GM12875 (cell line): ENCODE data around the gene TBL1X.

Experiments used
- H3K4me3 ChIP-seq: one replicate; pipeline ENCODE4 v1.5.1; 2011; ENCODE audit warnings: low read depth, low read length, control low read depth
- TF ChIP-seq, protein P1 (sequence below): IDR thresholded peaks from 2 replicates; pipeline ENCODE4 v1.5.1; 2011; ENCODE audit warnings: low read depth, mild to moderate bottlenecking, control low read depth, inconsistent platforms, low read length, moderate library complexity, borderline replicate concordance; ENCODE audit not compliant: insufficient read depth

Gene TBL1X

DNA sequence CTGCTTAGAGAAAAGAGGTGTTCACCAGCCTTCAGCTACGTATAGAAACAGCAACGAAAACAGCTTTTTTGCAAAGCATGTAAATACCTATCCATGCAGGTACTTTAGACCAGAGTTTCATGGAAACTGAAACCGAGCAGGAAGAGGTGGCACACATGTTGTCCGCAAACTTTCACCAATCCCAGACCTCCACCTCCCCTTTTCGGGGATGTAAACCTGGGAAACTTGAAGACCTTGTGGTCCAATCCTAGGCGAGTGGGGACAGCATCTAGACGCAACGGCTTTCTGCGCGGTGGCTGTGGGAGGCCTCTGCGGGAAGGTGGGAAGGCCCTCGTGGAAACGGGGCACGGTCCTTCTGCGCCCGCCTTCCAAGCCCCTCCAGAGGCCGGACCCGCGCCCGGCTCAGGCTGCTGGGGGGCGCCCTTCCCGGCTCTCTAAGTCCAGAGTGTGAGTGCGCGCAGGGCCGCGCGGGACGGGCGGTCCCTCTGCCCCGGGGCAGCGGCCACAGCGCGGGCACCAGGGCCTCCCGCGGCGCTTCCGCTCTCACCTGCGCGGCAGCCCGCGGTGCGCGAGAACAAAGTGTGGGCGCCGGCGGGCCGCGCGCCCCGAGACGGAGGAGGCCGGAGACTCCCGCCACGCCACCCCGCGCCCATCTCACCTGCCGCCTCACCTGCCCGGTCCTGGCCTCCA is 320.5 kb downstream of the TBL1X start:
- H3K4me3 ChIP-seq: no peak overlapping the region
- TF ChIP-seq, protein P1, sequence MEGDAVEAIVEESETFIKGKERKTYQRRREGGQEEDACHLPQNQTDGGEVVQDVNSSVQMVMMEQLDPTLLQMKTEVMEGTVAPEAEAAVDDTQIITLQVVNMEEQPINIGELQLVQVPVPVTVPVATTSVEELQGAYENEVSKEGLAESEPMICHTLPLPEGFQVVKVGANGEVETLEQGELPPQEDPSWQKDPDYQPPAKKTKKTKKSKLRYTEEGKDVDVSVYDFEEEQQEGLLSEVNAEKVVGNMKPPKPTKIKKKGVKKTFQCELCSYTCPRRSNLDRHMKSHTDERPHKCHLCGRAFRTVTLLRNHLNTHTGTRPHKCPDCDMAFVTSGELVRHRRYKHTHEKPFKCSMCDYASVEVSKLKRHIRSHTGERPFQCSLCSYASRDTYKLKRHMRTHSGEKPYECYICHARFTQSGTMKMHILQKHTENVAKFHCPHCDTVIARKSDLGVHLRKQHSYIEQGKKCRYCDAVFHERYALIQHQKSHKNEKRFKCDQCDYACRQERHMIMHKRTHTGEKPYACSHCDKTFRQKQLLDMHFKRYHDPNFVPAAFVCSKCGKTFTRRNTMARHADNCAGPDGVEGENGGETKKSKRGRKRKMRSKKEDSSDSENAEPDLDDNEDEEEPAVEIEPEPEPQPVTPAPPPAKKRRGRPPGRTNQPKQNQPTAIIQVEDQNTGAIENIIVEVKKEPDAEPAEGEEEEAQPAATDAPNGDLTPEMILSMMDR: no peak

DNA sequence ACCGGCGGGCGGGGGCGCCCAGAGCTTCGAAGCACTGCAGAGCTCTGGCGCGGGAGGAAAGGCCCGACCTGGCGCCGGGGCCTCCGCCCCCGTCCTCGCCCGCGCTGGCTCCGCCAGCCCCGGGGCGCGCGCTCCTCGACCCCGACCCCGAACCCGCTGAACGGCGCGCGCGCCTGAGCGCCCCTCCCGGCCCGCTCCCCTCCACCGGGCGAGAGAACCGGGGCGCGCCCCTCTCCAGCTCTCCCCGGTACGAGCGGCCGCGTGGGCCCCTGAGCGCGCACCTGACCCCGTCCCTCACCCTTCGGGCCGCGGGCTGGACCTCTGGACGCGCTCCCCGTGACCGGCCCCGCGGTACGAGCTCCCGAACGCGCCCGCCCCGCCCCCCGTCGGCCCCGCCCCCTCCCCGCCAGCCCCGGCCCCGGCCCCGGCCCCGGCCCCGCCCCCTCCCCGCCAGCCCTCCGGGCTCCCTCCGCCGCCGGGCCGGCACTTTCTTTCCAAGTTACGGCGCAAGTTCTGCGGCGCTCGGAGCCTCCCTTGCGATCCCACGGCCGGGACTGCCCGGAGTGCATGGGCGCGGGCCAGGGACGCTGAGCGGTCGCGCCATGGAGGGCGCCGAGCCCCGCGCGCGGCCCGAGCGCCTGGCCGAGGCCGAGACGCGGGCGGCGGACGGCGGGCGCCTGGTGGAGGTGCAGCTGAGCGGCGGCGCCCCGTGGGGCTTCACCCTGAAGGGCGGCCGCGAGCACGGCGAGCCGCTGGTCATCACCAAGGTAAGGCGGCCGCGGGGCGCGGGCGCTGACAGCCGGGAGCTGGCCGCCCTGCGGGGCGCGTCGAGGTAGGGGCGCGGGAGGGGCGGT is 321.3 kb downstream of the TBL1X start, which contains the start of gene SHROOM2:
Gene SHROOM2 (plus strand): TSS at position 486 of the 854 bp plus-strand sequence. CDS start 117 bp downstream, at position 603.
- TF ChIP-seq, protein P1: no peak
- H3K4me3 ChIP-seq: no peak within 1 kb of the TSS

DNA sequence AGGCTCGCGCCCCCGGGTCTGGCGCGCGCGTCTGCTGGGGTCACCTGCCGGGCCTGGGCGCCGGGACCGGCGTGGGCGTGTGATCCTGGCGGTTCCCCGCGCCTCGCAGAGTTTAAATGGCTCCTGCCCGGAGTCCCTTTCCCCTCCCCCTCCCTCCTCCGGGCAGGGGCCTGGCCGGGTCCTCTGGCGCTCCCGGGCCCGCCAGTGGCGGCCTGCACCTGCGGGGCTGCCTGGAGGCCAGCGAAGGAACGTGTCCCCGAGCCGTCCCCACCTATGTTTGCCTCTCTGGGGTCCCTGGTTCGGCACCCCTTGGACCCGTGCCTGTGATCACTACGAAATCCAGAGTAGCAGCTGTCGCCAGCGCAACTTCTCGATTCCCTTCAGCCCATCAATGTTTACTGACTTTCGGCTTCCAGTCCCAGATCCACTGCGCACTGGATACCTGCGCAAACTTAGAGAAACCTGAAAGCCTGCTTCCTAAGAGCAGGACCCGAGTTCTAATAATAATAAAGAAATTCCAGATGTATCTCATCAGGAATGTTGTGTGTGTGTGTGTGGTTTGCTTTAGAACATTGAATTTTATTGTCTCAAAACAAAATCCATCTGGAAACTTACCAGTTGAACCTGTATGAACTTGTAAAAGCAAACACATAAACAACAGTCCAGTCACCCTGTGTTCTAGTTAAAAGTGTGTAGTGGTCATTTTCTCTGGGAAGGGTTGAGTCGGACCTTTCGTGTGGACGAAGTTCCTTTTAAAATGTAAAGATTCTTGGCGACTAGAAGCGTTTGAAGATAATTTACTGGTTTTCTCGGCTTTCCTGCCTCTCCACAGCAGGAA is 322.2 kb downstream of the TBL1X start:
- no peak overlapping the region for H3K4me3 ChIP-seq

DNA sequence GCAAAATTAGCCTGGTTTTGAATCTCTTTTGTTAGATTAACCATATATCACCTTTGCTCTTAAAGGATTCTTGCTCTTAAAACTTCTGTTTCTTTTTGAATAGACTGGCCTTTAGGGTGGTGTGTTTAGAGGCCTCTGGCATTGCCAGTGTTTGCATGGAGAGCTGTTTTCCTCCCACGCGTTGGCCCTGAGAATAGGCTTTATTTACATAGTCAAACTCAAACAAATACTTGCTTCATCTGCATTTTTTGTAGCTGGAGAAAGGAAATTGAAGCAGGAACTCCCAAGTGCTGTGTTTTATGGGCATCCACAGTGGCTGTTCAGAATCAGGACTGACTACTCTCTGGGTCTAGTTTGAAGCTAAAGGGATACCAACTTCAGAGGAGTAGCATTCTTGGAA is 324.1 kb downstream of the TBL1X start:
- TF ChIP-seq, protein P1: no peak
- no peak overlapping the region for H3K4me3 ChIP-seq

More for the DNA sequence above, 322.2 kb downstream of the TBL1X start:
- TF ChIP-seq, protein P1: no peak

DNA sequence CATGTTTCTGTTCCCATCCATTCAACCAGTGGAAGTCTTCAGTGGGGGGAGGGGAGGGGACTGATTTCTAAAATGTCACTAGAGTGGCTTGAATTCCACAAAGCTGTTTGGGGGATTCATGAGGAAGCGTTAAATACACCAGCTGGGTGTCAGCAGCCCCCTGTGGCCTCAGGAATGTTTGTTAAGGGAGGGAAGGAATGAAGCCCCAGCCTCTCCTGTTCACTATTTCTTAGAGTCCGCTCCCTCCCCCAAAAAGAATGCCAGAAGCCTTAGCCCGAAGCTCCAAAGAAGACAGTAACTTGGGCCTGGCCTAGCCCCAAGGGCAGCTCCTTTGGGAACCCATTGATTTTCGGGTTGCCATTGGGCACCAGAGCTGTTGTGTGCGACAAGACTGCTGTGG is 324.7 kb downstream of the TBL1X start:
- TF ChIP-seq, protein P1: no peak
- no peak overlapping the region for H3K4me3 ChIP-seq
